Fibroblast of lung (primary cell): ENCODE results near the gene SST. TPM values are rescaled to one million over a fixed set of nuclear protein-coding genes. Genes with fewer than 3 reads are reported as not detected.

Experiments used
- DNase-seq, 2 donors: peaks; one replicate each; pipeline versions ENCODE4 v3.0.0 to v3.0.0-alpha.2; 2010; ENCODE audit warnings: low read depth in 2 of 2
- H2AFZ ChIP-seq: 2 replicates; pipeline ENCODE4 v1.5.1; 2012; ENCODE audit warnings: low read length, control low read depth, inconsistent platforms
- H3K27ac ChIP-seq: 2 replicates; pipeline ENCODE4 v1.5.1; 2011; ENCODE audit warnings: low read length, control low read depth; ENCODE audit not compliant: insufficient read depth
- H3K27me3 ChIP-seq: 2 replicates; pipeline ENCODE4 v1.5.1; 2011; ENCODE audit warnings: mild to moderate bottlenecking, low read length; ENCODE audit not compliant: control insufficient read depth, insufficient read depth
- H3K36me3 ChIP-seq: 2 replicates; pipeline ENCODE4 v1.5.1; 2011; ENCODE audit warnings: low read length; ENCODE audit not compliant: control insufficient read depth, insufficient read depth
- H3K4me1 ChIP-seq: 2 replicates; pipeline ENCODE4 v1.5.1; 2011; ENCODE audit warnings: low read length; ENCODE audit not compliant: control insufficient read depth, insufficient read depth; ENCODE audit errors: extremely low read depth
- H3K4me2 ChIP-seq: 2 replicates; pipeline ENCODE4 v1.5.1; 2011; ENCODE audit warnings: low read length, control low read depth; ENCODE audit not compliant: insufficient read depth; ENCODE audit errors: extremely low read depth
- H3K4me3 ChIP-seq, 4 experiments: fragments of 200-600 bp in 1 of 4; sonication (generic) in 1 of 4; replicated peaks in 1 of 4; 2 replicates each; pipeline ENCODE4 v1.5.1; 2011 to 2016; ENCODE audit warnings: low read length in 4 of 4, low read depth in 3 of 4, mild to moderate bottlenecking in 3 of 4, control low read depth in 2 of 4, inconsistent platforms in 1 of 4, mixed read lengths in 1 of 4; ENCODE audit not compliant: insufficient read depth in 1 of 4; ENCODE audit errors: control extremely low read depth in 1 of 4
- H3K79me2 ChIP-seq: 2 replicates; pipeline ENCODE4 v1.5.1; 2012; ENCODE audit warnings: mild to moderate bottlenecking, low read length, inconsistent platforms; ENCODE audit not compliant: control insufficient read depth, insufficient read depth
- H3K9ac ChIP-seq: 2 replicates; pipeline ENCODE4 v1.5.1; 2011; ENCODE audit warnings: mild to moderate bottlenecking, low read length, control low read depth; ENCODE audit not compliant: insufficient read depth
- H3K9me3 ChIP-seq: 2 replicates; pipeline ENCODE4 v1.5.1; 2012; ENCODE audit warnings: low read depth, low read length; ENCODE audit not compliant: control insufficient read depth, insufficient read depth
- H4K20me1 ChIP-seq: 2 replicates; pipeline ENCODE4 v1.5.1; 2011; ENCODE audit warnings: low read length; ENCODE audit not compliant: control insufficient read depth, insufficient read depth; ENCODE audit errors: extremely low read depth
- EZH2 ChIP-seq: IDR thresholded peaks from 2 replicates; pipeline ENCODE4 v1.5.1; 2012; ENCODE audit warnings: low read length, control low read depth, mild to moderate bottlenecking; ENCODE audit errors: missing control alignments
- polyA plus RNA-seq, 2 donors: library from polyadenylated mRNA; depleted of rRNA in 1 of 2; stranded (reverse) in 1 of 2; unstranded in 1 of 2; fragments of >200 nt; gene quantifications; 2 replicates each; pipeline ENCODE4 v1.2.1, GENCODE V29; 2011 to 2012; ENCODE audit warnings: missing spikeins in 1 of 2
- total RNA-seq: library from RNA; depleted of rRNA; stranded (reverse); fragments of >200 nt; gene quantifications from 2 replicates; pipeline ENCODE4 v1.2.1, GENCODE V29; 2014
- TF ChIP-seq, protein P1 (sequence below), 2 donors: IDR thresholded peaks in 1 of 2; conservative IDR thresholded peaks in 1 of 2; 1 replicate in 1 of 2; 2 replicates in 1 of 2; pipeline ENCODE4 v1.5.1; 2011 to 2012; ENCODE audit warnings: low read length in 2 of 2, control low read depth in 1 of 2, inconsistent platforms in 1 of 2, low read depth in 1 of 2, mild to moderate bottlenecking in 1 of 2

The SST gene
- total and polyA plus RNA-seq, 2 donors (not counting 1 experiment from before 2014, with no cell fraction given): not detected

DNA sequence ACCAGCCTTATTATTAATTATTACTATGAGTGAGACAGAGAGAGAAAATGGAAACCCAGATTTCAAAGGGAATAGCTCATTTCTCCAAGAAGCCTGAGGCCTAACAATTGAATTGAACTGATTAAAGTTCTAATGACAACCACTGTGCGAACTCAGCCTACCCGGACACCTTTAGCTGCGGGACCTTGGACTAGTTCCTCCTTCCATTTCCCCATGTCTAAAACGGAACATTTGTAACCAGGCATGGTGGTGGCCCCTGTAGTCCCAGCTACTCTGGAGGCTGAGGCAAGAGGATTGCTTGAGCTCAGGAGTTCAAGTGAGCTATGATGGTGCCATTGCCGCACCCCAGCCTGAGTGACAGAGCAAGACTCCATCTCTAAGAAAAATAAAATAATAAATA is 48.6 kb upstream of the SST start:
- Histone ChIP-seq H3K9me3 (no peaks in the 10 kb centered on the region), H3K4me2 (no peak overlapping the region), H3K79me2 (no peaks in the 10 kb centered on the region), H3K27ac (no peak overlapping the region), H3K4me1 (no peaks in the 10 kb centered on the region), H3K36me3 (peaks cover 8% of the 10 kb centered on the region), H2AFZ (no peak overlapping the region), H4K20me1 (no peaks in the 10 kb centered on the region), H3K27me3 (no peaks in the 10 kb centered on the region), H3K9ac (no peak overlapping the region), H3K4me3 (no peak overlapping the region)
- DNase-seq: no peak
- TF ChIP-seq, protein P1, sequence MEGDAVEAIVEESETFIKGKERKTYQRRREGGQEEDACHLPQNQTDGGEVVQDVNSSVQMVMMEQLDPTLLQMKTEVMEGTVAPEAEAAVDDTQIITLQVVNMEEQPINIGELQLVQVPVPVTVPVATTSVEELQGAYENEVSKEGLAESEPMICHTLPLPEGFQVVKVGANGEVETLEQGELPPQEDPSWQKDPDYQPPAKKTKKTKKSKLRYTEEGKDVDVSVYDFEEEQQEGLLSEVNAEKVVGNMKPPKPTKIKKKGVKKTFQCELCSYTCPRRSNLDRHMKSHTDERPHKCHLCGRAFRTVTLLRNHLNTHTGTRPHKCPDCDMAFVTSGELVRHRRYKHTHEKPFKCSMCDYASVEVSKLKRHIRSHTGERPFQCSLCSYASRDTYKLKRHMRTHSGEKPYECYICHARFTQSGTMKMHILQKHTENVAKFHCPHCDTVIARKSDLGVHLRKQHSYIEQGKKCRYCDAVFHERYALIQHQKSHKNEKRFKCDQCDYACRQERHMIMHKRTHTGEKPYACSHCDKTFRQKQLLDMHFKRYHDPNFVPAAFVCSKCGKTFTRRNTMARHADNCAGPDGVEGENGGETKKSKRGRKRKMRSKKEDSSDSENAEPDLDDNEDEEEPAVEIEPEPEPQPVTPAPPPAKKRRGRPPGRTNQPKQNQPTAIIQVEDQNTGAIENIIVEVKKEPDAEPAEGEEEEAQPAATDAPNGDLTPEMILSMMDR (conservative IDR thresholded peaks at IDR 0.05 in 1 of 2, IDR thresholded peaks at IDR 0.05 in 1 of 2; ENCODE audit: low read depth in 1 of 2, low read length in 2 of 2): no peak
- TF ChIP-seq EZH2: no peak

DNA sequence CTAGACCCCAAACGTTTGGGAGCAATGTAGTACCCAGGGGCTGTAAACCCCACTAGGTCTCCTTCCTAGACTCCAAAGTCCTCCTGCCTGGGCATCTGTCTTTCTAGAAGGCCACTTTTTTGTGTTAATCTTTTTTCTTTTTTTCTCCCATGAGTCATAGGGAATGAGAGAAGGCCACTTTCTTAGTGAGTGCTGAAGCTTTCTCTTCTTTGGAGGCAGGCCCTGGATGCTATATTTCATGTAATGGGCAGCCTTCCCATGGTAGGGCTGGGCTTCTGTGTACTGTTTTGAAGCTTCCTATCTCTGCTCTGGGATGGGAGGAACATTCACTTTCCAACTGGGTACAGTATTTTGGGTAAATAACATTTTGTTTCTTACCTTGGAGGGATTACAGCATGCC is 47.4 kb upstream of the SST start:
- H3K79me2 ChIP-seq: no peaks in the 10 kb centered on the region
- no peak overlapping the region for H3K9ac ChIP-seq
- H3K36me3 ChIP-seq: peaks cover 6% of the 10 kb centered on the region
- H3K4me1 ChIP-seq: no peaks in the 10 kb centered on the region
- no peak overlapping the region for H3K4me3 ChIP-seq
- H3K9me3 ChIP-seq: no peaks in the 10 kb centered on the region
- no peak overlapping the region for H3K27ac ChIP-seq
- H3K4me2 ChIP-seq: no peak overlapping the region
- DNase-seq: peak; percentile 26 to 36
- H4K20me1 ChIP-seq: no peaks in the 10 kb centered on the region
- H3K27me3 ChIP-seq: no peaks in the 10 kb centered on the region
- no peak for TF ChIP-seq EZH2
- TF ChIP-seq, protein P1 (conservative IDR thresholded peaks at IDR 0.05 in 1 of 2, IDR thresholded peaks at IDR 0.05 in 1 of 2; ENCODE audit: low read depth in 1 of 2, low read length in 2 of 2): no peak
- H2AFZ ChIP-seq: no peak overlapping the region

DNA sequence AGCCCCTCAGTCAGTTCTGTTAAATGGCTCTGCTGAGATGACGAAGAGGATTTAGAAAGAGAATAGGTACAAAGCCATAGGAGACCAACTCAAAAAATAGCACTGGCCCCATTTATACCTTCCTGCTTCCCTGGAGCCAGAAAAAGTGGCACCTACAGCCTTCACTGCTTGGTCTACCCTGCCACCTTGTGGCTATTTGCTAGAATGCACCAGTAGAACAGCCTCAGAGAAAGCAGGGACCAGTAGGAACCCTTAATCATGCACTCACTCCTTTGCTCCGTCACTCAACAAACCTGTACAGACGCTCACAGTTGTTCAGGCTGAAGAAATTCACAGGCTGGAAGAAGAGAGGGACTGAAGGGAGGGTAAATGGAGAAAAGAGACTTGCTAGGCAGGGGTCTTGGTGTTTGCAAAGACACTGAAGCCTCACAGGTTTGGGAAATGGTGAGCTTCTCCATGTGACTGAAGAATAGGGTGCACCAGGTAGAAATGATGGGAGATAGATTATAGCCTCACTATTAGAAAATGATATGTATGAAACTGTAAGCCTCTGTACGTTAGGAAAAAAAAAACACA is 44.3 kb upstream of the SST start:
- no peaks in the 10 kb centered on the region for H3K27me3 ChIP-seq
- no peaks in the 10 kb centered on the region for H3K79me2 ChIP-seq
- no peaks in the 10 kb centered on the region for H4K20me1 ChIP-seq
- H3K4me2 ChIP-seq: no peak overlapping the region
- DNase-seq: peak; percentile 58 to 74
- no peak overlapping the region for H3K9ac ChIP-seq
- H3K9me3 ChIP-seq: no peaks in the 10 kb centered on the region
- TF ChIP-seq, protein P1 (conservative IDR thresholded peaks at IDR 0.05 in 1 of 2, IDR thresholded peaks at IDR 0.05 in 1 of 2; ENCODE audit: low read depth in 1 of 2, low read length in 2 of 2): peak; percentile 95 to 98
- no peak for TF ChIP-seq EZH2
- no peak overlapping the region for H3K4me3 ChIP-seq
- no peak overlapping the region for H3K27ac ChIP-seq
- no peak overlapping the region for H2AFZ ChIP-seq
- no peaks in the 10 kb centered on the region for H3K4me1 ChIP-seq
- H3K36me3 ChIP-seq: no peaks in the 10 kb centered on the region
